Measurements from ENCODE around the gene CALHM3. TPM values are rescaled to one million over a fixed set of nuclear protein-coding genes. Genes with fewer than 3 reads are reported as not detected.

CALHM3 gene
- total and polyA plus RNA-seq, 2 donors from 2014 or later, result not detected

- Histone ChIP-seq H3K36me3 (ENCODE audit: control insufficient read depth in 2 of 3, insufficient read depth in 3 of 3, low read length in 3 of 3) (no peaks in the 10 kb centered on the region), H3K4me3 (ENCODE audit: low read length in 3 of 3) (no peak overlapping the region), H3K9ac (ENCODE audit: low read length in 3 of 3) (no peak overlapping the region), H3K9me3 (ENCODE audit: control insufficient read depth in 2 of 3, insufficient read depth in 1 of 3, low read length in 3 of 3) (no peaks in the 10 kb centered on the region), H3K27ac (ENCODE audit: low read depth in 2 of 2, low read length in 2 of 2) (no peak overlapping the region), H3K27me3 (ENCODE audit: control insufficient read depth, insufficient read depth, low read length) (no peaks in the 10 kb centered on the region), H3K4me1 (ENCODE audit: control insufficient read depth in 2 of 3, insufficient read depth in 2 of 3, low read depth in 1 of 3, low read length in 3 of 3) (no peaks in the 10 kb centered on the region)
- intact Hi-C loops (cut with DNase I), result no loop called here
- DNase-seq (peak in 3 of 5 donors; percentile 45 to 75 (median 73)), FAIRE-seq (no peak)
- TF ChIP-seq, protein P1, sequence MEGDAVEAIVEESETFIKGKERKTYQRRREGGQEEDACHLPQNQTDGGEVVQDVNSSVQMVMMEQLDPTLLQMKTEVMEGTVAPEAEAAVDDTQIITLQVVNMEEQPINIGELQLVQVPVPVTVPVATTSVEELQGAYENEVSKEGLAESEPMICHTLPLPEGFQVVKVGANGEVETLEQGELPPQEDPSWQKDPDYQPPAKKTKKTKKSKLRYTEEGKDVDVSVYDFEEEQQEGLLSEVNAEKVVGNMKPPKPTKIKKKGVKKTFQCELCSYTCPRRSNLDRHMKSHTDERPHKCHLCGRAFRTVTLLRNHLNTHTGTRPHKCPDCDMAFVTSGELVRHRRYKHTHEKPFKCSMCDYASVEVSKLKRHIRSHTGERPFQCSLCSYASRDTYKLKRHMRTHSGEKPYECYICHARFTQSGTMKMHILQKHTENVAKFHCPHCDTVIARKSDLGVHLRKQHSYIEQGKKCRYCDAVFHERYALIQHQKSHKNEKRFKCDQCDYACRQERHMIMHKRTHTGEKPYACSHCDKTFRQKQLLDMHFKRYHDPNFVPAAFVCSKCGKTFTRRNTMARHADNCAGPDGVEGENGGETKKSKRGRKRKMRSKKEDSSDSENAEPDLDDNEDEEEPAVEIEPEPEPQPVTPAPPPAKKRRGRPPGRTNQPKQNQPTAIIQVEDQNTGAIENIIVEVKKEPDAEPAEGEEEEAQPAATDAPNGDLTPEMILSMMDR (IDR thresholded peaks at IDR 0.05; ENCODE audit: borderline replicate concordance, extremely low read depth, insufficient read depth), result no peak
These were observed 5.8 kb downstream of the CALHM3 start for GRCh38 chr10:103473261-103473671.

DNA sequence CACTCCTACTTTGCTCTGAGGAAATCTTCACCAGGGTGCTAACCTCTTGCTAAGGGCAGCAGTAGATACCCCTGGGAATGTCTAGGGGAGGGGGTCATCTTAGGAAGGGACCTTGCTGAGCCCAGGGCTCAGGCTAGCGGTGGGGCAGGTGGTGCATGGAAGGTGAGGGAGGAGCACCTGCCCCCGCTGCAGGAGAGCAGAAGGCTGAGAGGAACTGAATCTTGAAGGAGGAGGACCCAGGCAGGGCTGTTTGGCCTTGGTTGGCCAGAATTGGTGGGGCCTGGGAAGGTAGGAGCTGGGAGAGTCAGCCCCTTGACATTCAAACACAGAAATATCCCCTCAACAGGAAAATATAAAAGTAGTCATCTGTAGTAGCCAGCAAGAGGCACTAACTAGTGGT, 7.0 kb downstream of the CALHM3 start:
- no peak overlapping the region for H3K27ac ChIP-seq (ENCODE audit: low read depth in 2 of 2, low read length in 2 of 2)
- no peak for FAIRE-seq
- no peak overlapping the region for H3K9ac ChIP-seq (ENCODE audit: low read length in 3 of 3)
- H3K4me1 ChIP-seq (ENCODE audit: control insufficient read depth in 2 of 3, insufficient read depth in 2 of 3, low read depth in 1 of 3, low read length in 3 of 3), result no peaks in the 10 kb centered on the region
- no peak overlapping the region for H3K4me3 ChIP-seq (ENCODE audit: low read length in 3 of 3)
- H3K9me3 ChIP-seq (ENCODE audit: control insufficient read depth in 2 of 3, insufficient read depth in 1 of 3, low read length in 3 of 3), result no peaks in the 10 kb centered on the region
- peak in 1 of 5 donors; percentile 46 for DNase-seq
- H3K27me3 ChIP-seq (ENCODE audit: control insufficient read depth, insufficient read depth, low read length), result no peaks in the 10 kb centered on the region
- H3K36me3 ChIP-seq (ENCODE audit: control insufficient read depth in 2 of 3, insufficient read depth in 3 of 3, low read length in 3 of 3), result no peaks in the 10 kb centered on the region
- intact Hi-C loops (cut with DNase I), result no loop called here
- TF ChIP-seq, protein P1 (IDR thresholded peaks at IDR 0.05; ENCODE audit: borderline replicate concordance, extremely low read depth, insufficient read depth), result no peak

DNA sequence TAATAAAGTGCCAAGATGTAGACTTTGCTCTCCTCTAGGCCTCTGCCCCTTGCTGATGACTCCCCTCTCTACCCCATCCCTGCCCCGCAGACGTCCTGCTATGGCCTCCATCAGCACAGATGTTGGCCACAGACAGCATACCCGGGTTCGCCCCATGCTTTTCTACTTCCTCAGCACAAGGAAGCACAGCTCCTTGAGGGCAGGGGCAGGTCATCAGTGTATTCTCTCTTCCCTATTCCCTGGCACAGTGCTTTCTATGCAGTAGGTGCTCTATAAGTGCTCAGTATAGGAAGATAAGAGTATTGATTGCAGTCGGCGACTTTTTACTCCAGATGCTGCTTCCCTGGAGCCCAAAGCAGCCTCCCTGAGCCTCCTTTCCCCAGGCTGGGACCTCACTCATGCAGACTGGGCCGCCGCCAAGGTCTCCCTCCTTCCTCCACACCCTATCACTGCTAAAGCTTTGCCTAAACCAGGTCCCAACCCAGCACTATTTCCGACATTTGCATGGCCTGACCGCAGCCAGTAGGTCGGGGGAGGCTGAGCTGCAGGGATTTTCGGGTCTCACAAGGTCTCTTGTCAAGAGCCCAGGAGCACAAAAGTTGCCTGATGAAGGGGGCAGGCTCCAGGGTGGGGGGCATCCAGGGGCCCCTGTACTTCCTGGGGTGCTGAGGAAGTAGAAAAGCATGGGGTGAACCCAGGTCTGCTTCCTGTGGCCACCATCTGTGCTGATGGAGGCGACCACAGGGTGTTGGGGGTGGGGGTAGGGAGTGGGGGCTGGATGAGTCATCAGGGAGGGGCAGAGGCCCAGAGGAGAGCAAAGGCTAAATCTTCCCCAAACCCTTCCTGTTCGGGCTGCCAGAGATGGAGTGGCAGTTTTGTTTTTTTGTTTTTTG, 8.0 kb downstream of the CALHM3 start:
- Histone ChIP-seq H3K9me3 (ENCODE audit: control insufficient read depth in 2 of 3, insufficient read depth in 1 of 3, low read length in 3 of 3) (no peaks in the 10 kb centered on the region), H3K27me3 (ENCODE audit: control insufficient read depth, insufficient read depth, low read length) (no peaks in the 10 kb centered on the region), H3K27ac (ENCODE audit: low read depth in 2 of 2, low read length in 2 of 2) (no peak overlapping the region), H3K9ac (ENCODE audit: low read length in 3 of 3) (no peak overlapping the region), H3K4me3 (ENCODE audit: low read length in 3 of 3) (no peak overlapping the region), H3K4me1 (ENCODE audit: control insufficient read depth in 2 of 3, insufficient read depth in 2 of 3, low read depth in 1 of 3, low read length in 3 of 3) (no peaks in the 10 kb centered on the region), H3K36me3 (ENCODE audit: control insufficient read depth in 2 of 3, insufficient read depth in 3 of 3, low read length in 3 of 3) (no peaks in the 10 kb centered on the region)
- intact Hi-C loops (cut with DNase I), result no loop called here
- TF ChIP-seq, protein P1 (IDR thresholded peaks at IDR 0.05; ENCODE audit: borderline replicate concordance, extremely low read depth, insufficient read depth), result no peak
- FAIRE-seq, result no peak
- DNase-seq, result no peak

Measured in kidney (tissue), 14 donors.